Sigmoid colon (tissue), 4 donors: ENCODE data around the gene PEA15.

Source experiments
- EP300 ChIP-seq, 4 donors: sonication (generic); formaldehyde crosslinking; IDR thresholded peaks; one replicate each; pipeline ENCODE4 v1.6.1; 2017; ENCODE audit warnings: antibody characterized with exemption in 4 of 4
- POLR2A ChIP-seq, 2 donors: fragments of 450-650 bp; IDR thresholded peaks; one replicate each; pipeline ENCODE4 v1.6.1; 2016; ENCODE audit warnings: antibody characterized with exemption in 2 of 2, mild to moderate bottlenecking in 2 of 2, moderate library complexity in 2 of 2
- POLR2AphosphoS5 ChIP-seq, 4 donors: sonication (generic); formaldehyde crosslinking; IDR thresholded peaks; one replicate each; pipeline ENCODE4 v1.6.1; 2017; ENCODE audit warnings: antibody characterized with exemption in 4 of 4
- TF ChIP-seq, protein P1 (sequence below), 4 experiments: fragments of 450-650 bp in 3 of 4; fragments of 200-600 bp in 1 of 4; IDR thresholded peaks; one replicate each; pipeline ENCODE4 v1.5.1; 2016 to 2019; ENCODE audit warnings: antibody characterized with exemption in 4 of 4, mild to moderate bottlenecking in 3 of 4, moderate library complexity in 2 of 4

DNA sequence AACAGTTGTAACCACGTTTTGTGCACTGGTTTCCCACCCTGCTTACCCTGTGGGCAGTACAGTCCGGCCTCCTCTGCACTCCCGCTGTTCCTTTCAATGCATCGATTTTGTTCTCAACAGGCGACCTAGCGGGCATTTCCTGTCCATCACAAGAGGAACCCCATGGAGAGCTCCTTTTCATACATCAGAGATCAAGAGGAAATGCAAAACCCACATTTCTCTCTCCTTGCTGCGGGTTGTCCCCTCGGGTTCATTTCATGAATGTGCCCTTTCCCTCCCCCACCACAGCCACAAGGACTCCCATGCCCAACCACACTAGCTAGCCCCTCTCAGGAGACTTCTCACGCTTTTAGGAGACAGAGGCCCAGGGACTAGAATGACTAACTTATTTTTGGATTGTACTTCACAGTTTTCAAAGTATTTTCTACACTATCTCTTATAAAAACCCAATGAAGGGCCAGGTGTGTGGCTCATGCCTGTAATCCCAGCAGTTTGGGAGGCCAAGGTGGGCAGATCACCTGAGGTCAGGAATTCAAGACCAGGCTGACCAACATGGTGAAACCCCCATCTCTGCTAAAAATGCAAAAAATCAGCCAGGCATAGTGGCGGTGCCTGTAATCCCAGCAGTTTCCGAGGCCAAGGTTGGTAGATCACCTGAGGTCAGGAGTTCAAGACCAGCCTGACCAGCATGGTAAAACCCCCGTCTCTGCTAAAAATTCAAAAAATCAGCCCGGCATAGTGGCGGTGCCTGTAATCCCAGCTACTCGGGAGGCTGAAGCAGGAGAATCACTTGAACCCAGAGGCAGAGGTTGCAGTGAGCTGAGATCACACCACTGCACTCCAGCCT, 35.4 kb upstream of the PEA15 start:
- TF ChIP-seq, protein P1, sequence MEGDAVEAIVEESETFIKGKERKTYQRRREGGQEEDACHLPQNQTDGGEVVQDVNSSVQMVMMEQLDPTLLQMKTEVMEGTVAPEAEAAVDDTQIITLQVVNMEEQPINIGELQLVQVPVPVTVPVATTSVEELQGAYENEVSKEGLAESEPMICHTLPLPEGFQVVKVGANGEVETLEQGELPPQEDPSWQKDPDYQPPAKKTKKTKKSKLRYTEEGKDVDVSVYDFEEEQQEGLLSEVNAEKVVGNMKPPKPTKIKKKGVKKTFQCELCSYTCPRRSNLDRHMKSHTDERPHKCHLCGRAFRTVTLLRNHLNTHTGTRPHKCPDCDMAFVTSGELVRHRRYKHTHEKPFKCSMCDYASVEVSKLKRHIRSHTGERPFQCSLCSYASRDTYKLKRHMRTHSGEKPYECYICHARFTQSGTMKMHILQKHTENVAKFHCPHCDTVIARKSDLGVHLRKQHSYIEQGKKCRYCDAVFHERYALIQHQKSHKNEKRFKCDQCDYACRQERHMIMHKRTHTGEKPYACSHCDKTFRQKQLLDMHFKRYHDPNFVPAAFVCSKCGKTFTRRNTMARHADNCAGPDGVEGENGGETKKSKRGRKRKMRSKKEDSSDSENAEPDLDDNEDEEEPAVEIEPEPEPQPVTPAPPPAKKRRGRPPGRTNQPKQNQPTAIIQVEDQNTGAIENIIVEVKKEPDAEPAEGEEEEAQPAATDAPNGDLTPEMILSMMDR (IDR thresholded peaks at IDR 0.05) = no peak
- TF ChIP-seq EP300 (IDR thresholded peaks at IDR 0.05) (no peak), POLR2AphosphoS5 (IDR thresholded peaks at IDR 0.05) (no peak), POLR2A (IDR thresholded peaks at IDR 0.05) (no peak)
